ENCODE results near the gene UBC.

- TF ChIP-seq CTCF (IDR thresholded peaks at IDR 0.05; ENCODE audit: low read depth, low read length, poor library complexity, severe bottlenecking) (no peak), EZH2phosphoT487 (IDR thresholded peaks at IDR 0.05; ENCODE audit: borderline replicate concordance, low read length) (no peak)
These were observed 32.0 kb upstream of the UBC start for GRCh38 chr12:124946447-124946793.
